Activated B cell treated with CpG ODN at 0.5 μM for 24 hours (primary cell): Measurements from ENCODE around the gene AKNA. TPM values are rescaled to one million over a fixed set of nuclear protein-coding genes. Genes with fewer than 3 reads are reported as not detected.
A peak's percentile ranks its signal among the peaks of the same experiment; 100 is the strongest.

ENCODE experiments used
- ATAC-seq: fragments of 200-7000 bp; cut with Tn5 transposase; one replicate; pipeline ENCODE4 v1.10.0; 2021; ENCODE audit warnings: low read depth, mild to moderate bottlenecking, moderate library complexity
- CTCF ChIA-PET: fragments of 350-600 bp; sonication (Branson Sonifier 250); formaldehyde crosslinking; loops from one replicate; lab custom pipeline; 2021; ENCODE audit warnings: antibody characterized with exemption; lab: Charles Lee
- POLR2A ChIA-PET: fragments of 350-600 bp; sonication (Branson Sonifier 250); formaldehyde crosslinking; loops from one replicate; lab custom pipeline; 2021; ENCODE audit warnings: antibody characterized with exemption; lab: Charles Lee
- DNase-seq: peaks from one replicate; pipeline ENCODE4 v3.0.0; 2022
- H3K27ac Mint-ChIP-seq: one replicate; pipeline ENCODE4 v1.8.0; 2020; ENCODE audit warnings: mixed read lengths
- H3K27me3 Mint-ChIP-seq: one replicate; pipeline ENCODE4 v1.8.0; 2021; ENCODE audit warnings: mixed read lengths
- H3K36me3 Mint-ChIP-seq: one replicate; pipeline ENCODE4 v1.8.0; 2021; ENCODE audit warnings: low read depth, mixed read lengths
- H3K4me1 Mint-ChIP-seq: one replicate; pipeline ENCODE4 v1.8.0; 2021; ENCODE audit warnings: mixed read lengths
- H3K4me3 Mint-ChIP-seq: one replicate; pipeline ENCODE4 v1.8.0; 2020; ENCODE audit warnings: mild to moderate bottlenecking, mixed read lengths
- H3K9me3 Mint-ChIP-seq: one replicate; pipeline ENCODE4 v1.8.0; 2020; ENCODE audit warnings: mixed read lengths
- intact Hi-C: fragments of 100-400 bp; cut with micrococcal nuclease; formaldehyde crosslinking; loops from one replicate; pipeline ENCODE4 v1.15.1; 2024
- total RNA-seq: library from RNA; stranded (reverse); gene quantifications from 2 replicates; pipeline ENCODE4 v1.2.3, GENCODE V29; 2022
- TF ChIP-seq, protein P1 (sequence below): fragments of 200-600 bp; IDR thresholded peaks from one replicate; pipeline ENCODE4 v1.8.0; 2022; ENCODE audit warnings: antibody characterized with exemption, mild to moderate bottlenecking

AKNA gene
- total RNA-seq, 1 donor from 2014 or later = 322 TPM

GRCh38 chr9:114310471-114311450 is 77.0 kb downstream of the AKNA start:
- intact Hi-C loops = no loop called here
- ChIA-PET CTCF (no interaction called here), POLR2A (no interaction called here)
- H3K4me3 Mint-ChIP-seq = no peak overlapping the region
- H3K9me3 Mint-ChIP-seq = no peaks in the 10 kb centered on the region
- no peaks in the 10 kb centered on the region for H3K27me3 Mint-ChIP-seq
- H3K36me3 Mint-ChIP-seq = no peaks in the 10 kb centered on the region
- no peak overlapping the region for H3K27ac Mint-ChIP-seq
- DNase-seq = no peak
- TF ChIP-seq, protein P1, sequence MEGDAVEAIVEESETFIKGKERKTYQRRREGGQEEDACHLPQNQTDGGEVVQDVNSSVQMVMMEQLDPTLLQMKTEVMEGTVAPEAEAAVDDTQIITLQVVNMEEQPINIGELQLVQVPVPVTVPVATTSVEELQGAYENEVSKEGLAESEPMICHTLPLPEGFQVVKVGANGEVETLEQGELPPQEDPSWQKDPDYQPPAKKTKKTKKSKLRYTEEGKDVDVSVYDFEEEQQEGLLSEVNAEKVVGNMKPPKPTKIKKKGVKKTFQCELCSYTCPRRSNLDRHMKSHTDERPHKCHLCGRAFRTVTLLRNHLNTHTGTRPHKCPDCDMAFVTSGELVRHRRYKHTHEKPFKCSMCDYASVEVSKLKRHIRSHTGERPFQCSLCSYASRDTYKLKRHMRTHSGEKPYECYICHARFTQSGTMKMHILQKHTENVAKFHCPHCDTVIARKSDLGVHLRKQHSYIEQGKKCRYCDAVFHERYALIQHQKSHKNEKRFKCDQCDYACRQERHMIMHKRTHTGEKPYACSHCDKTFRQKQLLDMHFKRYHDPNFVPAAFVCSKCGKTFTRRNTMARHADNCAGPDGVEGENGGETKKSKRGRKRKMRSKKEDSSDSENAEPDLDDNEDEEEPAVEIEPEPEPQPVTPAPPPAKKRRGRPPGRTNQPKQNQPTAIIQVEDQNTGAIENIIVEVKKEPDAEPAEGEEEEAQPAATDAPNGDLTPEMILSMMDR = no peak
- H3K4me1 Mint-ChIP-seq = peaks cover 2% of the 10 kb centered on the region
- ATAC-seq = no peak

DNA sequence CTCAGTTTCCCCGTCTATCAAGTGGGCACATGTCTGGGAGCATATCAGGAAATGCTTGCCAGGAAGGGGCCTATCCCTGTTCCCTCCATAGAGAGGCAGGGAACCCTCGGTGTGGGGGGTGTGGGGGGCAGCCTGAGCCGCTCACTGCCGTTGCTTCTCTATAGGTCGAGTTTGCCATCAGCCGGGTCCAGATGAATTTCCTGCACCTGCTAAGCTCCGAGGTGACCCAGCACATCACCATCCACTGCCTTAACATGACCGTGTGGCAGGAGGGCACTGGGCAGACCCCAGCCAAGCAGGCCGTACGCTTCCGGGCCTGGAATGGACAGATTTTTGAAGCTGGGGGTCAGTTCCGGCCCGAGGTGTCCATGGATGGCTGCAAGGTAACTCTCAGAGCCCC is 78.7 kb downstream of the AKNA start:
- DNase-seq (peak; percentile 1), ATAC-seq (no peak)
- Mint-ChIP-seq H3K4me1 (peaks cover 6% of the 10 kb centered on the region), H3K36me3 (no peaks in the 10 kb centered on the region), H3K27me3 (no peaks in the 10 kb centered on the region), H3K4me3 (no peak overlapping the region), H3K9me3 (no peaks in the 10 kb centered on the region), H3K27ac (no peak overlapping the region)
- intact Hi-C loops = no loop called here
- TF ChIP-seq, protein P1 = no peak
- ChIA-PET POLR2A (no interaction called here), CTCF (no interaction called here)

GRCh38 chr9:114308361-114308950 is 79.3 kb downstream of the AKNA start:
- TF ChIP-seq, protein P1 = no peak
- Mint-ChIP-seq H3K27ac (no peak overlapping the region), H3K4me1 (peaks cover 6% of the 10 kb centered on the region), H3K27me3 (no peaks in the 10 kb centered on the region), H3K36me3 (no peaks in the 10 kb centered on the region), H3K9me3 (no peaks in the 10 kb centered on the region), H3K4me3 (no peak overlapping the region)
- ATAC-seq = no peak
- ChIA-PET CTCF (no interaction called here), POLR2A (no interaction called here)
- intact Hi-C loops = no loop called here
- DNase-seq = peak; percentile 14

DNA sequence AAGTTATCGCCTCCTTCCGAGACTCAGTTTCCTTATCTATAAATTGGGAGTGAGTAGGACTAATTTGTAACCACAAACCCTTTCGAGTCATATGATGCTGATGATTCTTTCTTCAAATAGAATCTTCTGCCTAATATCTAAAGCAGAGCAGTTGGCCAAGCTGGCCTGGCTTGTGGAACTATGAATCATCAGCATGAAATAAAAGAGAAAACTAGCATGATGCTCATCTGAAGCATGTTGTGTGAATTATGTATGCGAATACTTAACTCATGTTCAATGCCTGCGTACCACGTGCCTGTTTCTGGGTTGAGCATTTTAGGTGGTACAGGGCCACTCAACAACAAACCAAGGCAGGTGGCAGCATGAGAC is 79.9 kb downstream of the AKNA start:
- ATAC-seq (no peak), DNase-seq (no peak)
- TF ChIP-seq, protein P1 = no peak
- Mint-ChIP-seq H3K9me3 (no peaks in the 10 kb centered on the region), H3K27ac (no peak overlapping the region), H3K36me3 (no peaks in the 10 kb centered on the region), H3K27me3 (no peaks in the 10 kb centered on the region), H3K4me3 (no peak overlapping the region), H3K4me1 (peaks cover 6% of the 10 kb centered on the region)
- intact Hi-C loops = no loop called here
- ChIA-PET POLR2A (no interaction called here), CTCF (no interaction called here)
